ENCODE data around the gene DNAH8. TPM values are rescaled to one million over a fixed set of nuclear protein-coding genes. Genes with fewer than 3 reads are reported as not detected.

Gene DNAH8
- total RNA-seq, 1 donor from 2014 or later = 1.1 TPM

- no peak overlapping the region for H3K4me2 ChIP-seq
- TF ChIP-seq, protein P1, sequence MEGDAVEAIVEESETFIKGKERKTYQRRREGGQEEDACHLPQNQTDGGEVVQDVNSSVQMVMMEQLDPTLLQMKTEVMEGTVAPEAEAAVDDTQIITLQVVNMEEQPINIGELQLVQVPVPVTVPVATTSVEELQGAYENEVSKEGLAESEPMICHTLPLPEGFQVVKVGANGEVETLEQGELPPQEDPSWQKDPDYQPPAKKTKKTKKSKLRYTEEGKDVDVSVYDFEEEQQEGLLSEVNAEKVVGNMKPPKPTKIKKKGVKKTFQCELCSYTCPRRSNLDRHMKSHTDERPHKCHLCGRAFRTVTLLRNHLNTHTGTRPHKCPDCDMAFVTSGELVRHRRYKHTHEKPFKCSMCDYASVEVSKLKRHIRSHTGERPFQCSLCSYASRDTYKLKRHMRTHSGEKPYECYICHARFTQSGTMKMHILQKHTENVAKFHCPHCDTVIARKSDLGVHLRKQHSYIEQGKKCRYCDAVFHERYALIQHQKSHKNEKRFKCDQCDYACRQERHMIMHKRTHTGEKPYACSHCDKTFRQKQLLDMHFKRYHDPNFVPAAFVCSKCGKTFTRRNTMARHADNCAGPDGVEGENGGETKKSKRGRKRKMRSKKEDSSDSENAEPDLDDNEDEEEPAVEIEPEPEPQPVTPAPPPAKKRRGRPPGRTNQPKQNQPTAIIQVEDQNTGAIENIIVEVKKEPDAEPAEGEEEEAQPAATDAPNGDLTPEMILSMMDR (IDR thresholded peaks at IDR 0.05) = no peak
- TF ChIP-seq EZH2 (IDR thresholded peaks at IDR 0.05) (no peak), EZH2phosphoT487 (IDR thresholded peaks at IDR 0.05) (no peak)
- Mint-ChIP-seq H3K27ac (no peak overlapping the region), H3K4me1 (no peaks in the 10 kb centered on the region), H3K36me3 (no peaks in the 10 kb centered on the region), H3K9me3 (no peaks in the 10 kb centered on the region), H3K27me3 (ENCODE audit: insufficient read depth, low read depth) (no peaks in the 10 kb centered on the region), H3K4me3 (no peak overlapping the region)
- no peaks in the 10 kb centered on the region for H3K4me1 ChIP-seq
- no peaks in the 10 kb centered on the region for H3K79me2 ChIP-seq (ENCODE audit: low read depth)
- no peaks in the 10 kb centered on the region for H3K36me3 ChIP-seq
- H3K9me3 ChIP-seq (ENCODE audit: low read depth) = no peaks in the 10 kb centered on the region
- no peaks in the 10 kb centered on the region for H3F3A ChIP-seq (ENCODE audit: low read depth)
- H3K9ac ChIP-seq = no peak overlapping the region
- no peak for DNase-seq (ENCODE audit: low spot score)
- H2AFZ ChIP-seq (replicated peaks) = no peak overlapping the region
- H3K27me3 ChIP-seq = no peaks in the 10 kb centered on the region
- no peak overlapping the region for H3K4me3 ChIP-seq
- H3K27ac ChIP-seq = no peak overlapping the region
- H4K20me1 ChIP-seq (ENCODE audit: low read depth) = no peaks in the 10 kb centered on the region
Observed at GRCh38 chr6:39021041-39021440, 305.9 kb downstream of the DNAH8 start.

GRCh38 chr6:39021779-39022178 lies 306.7 kb downstream of the DNAH8 start:
- Histone ChIP-seq H3K4me2 (no peak overlapping the region), H3K79me2 (ENCODE audit: low read depth) (no peaks in the 10 kb centered on the region), H3K4me1 (no peaks in the 10 kb centered on the region), H3K27me3 (no peaks in the 10 kb centered on the region), H3K4me3 (no peak overlapping the region), H3F3A (ENCODE audit: low read depth) (no peaks in the 10 kb centered on the region), H3K9ac (no peak overlapping the region), H2AFZ (replicated peaks) (no peak overlapping the region), H3K27ac (no peak overlapping the region), H4K20me1 (ENCODE audit: low read depth) (no peaks in the 10 kb centered on the region), H3K9me3 (ENCODE audit: low read depth) (no peaks in the 10 kb centered on the region), H3K36me3 (no peaks in the 10 kb centered on the region)
- no peaks in the 10 kb centered on the region for H3K36me3 Mint-ChIP-seq
- TF ChIP-seq, protein P1 (IDR thresholded peaks at IDR 0.05) = no peak
- TF ChIP-seq EZH2phosphoT487 (IDR thresholded peaks at IDR 0.05) = no peak
- TF ChIP-seq EZH2 (IDR thresholded peaks at IDR 0.05) = no peak
- H3K27me3 Mint-ChIP-seq (ENCODE audit: insufficient read depth, low read depth) = no peaks in the 10 kb centered on the region
- no peaks in the 10 kb centered on the region for H3K4me1 Mint-ChIP-seq
- no peaks in the 10 kb centered on the region for H3K9me3 Mint-ChIP-seq
- H3K4me3 Mint-ChIP-seq = no peak overlapping the region
- no peak for DNase-seq (ENCODE audit: low spot score)
- H3K27ac Mint-ChIP-seq = no peak overlapping the region

GRCh38 chr6:39026175-39026574 lies 311.1 kb downstream of the DNAH8 start:
- H3K9ac ChIP-seq = no peak overlapping the region
- H3K4me1 Mint-ChIP-seq = no peaks in the 10 kb centered on the region
- no peaks in the 10 kb centered on the region for H3K36me3 Mint-ChIP-seq
- peaks cover 5% of the 10 kb centered on the region for H3K27me3 Mint-ChIP-seq (ENCODE audit: insufficient read depth, low read depth)
- no peak overlapping the region for H3K4me2 ChIP-seq
- H3K36me3 ChIP-seq = no peaks in the 10 kb centered on the region
- H3K27ac ChIP-seq = no peak overlapping the region
- no peaks in the 10 kb centered on the region for H3F3A ChIP-seq (ENCODE audit: low read depth)
- H3K4me1 ChIP-seq = no peaks in the 10 kb centered on the region
- no peaks in the 10 kb centered on the region for H3K79me2 ChIP-seq (ENCODE audit: low read depth)
- H3K9me3 Mint-ChIP-seq = no peaks in the 10 kb centered on the region
- peak overlapping the region; percentile 42 for H2AFZ ChIP-seq (replicated peaks)
- H3K27me3 ChIP-seq = no peaks in the 10 kb centered on the region
- H3K4me3 Mint-ChIP-seq = no peak overlapping the region
- no peak for DNase-seq (ENCODE audit: low spot score)
- H4K20me1 ChIP-seq (ENCODE audit: low read depth) = no peaks in the 10 kb centered on the region
- no peak for TF ChIP-seq EZH2 (IDR thresholded peaks at IDR 0.05)
- no peak for TF ChIP-seq EZH2phosphoT487 (IDR thresholded peaks at IDR 0.05)
- TF ChIP-seq, protein P1 (IDR thresholded peaks at IDR 0.05) = no peak
- no peak overlapping the region for H3K27ac Mint-ChIP-seq
- no peaks in the 10 kb centered on the region for H3K9me3 ChIP-seq (ENCODE audit: low read depth)
- no peak overlapping the region for H3K4me3 ChIP-seq

Data from neural progenitor cell (in vitro differentiated cells).